ENCODE data around the gene COMTD1.

DNA sequence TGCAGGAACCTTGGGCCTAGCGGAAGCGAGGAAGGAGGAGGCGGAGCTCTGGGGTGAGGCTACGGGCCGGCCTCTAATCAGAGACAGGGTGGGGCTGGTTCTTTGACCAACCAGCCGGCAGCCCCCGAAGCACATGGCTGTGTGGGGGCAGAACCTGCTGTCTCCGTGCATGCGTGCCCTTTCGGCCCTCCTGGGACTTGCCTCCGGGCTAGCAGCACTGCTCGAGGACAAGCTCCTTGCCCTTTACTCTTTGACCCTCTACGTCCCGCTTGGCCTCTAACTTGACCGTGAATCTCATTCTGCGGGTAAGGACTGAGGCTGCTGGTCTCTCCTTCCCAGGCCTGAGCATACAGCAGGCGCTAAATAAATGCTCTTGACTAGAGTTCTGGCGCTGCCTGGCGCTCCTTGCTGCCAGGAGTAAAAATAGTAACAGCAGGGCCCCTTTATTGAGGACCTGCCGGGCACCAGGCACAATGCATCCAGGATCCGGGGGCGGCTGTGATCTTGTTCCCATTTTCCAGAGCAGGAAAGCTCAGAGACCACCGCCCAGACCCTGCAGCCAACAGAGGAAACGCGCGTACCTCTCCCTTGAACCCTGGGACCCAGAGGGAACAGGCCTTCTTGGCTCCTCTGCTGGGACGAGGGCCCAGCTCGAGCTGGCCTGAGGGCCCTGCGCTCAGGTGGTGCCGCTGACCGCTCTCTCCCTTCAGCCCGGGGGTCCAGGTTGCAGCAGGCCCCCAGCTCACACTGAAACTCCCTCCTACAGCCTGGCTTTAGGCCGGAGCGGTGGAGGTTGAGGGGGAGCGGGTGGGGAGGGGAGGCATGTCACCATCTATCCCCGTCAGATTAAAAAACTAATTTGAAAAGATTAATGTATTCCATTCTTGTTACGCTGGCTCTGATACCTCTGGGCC, 2.7 kb upstream of the COMTD1 start:
- no peak for TF ChIP-seq POLR2A (IDR thresholded peaks at IDR 0.05; ENCODE audit: low read depth, low read length)
- TF ChIP-seq CEBPB (IDR thresholded peaks at IDR 0.05; ENCODE audit: low read depth, low read length): no peak
- TF ChIP-seq, protein P1, sequence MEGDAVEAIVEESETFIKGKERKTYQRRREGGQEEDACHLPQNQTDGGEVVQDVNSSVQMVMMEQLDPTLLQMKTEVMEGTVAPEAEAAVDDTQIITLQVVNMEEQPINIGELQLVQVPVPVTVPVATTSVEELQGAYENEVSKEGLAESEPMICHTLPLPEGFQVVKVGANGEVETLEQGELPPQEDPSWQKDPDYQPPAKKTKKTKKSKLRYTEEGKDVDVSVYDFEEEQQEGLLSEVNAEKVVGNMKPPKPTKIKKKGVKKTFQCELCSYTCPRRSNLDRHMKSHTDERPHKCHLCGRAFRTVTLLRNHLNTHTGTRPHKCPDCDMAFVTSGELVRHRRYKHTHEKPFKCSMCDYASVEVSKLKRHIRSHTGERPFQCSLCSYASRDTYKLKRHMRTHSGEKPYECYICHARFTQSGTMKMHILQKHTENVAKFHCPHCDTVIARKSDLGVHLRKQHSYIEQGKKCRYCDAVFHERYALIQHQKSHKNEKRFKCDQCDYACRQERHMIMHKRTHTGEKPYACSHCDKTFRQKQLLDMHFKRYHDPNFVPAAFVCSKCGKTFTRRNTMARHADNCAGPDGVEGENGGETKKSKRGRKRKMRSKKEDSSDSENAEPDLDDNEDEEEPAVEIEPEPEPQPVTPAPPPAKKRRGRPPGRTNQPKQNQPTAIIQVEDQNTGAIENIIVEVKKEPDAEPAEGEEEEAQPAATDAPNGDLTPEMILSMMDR (conservative IDR thresholded peaks at IDR 0.05; ENCODE audit: low read depth, low read length): no peak
- no peak for TF ChIP-seq RFX5 (IDR thresholded peaks at IDR 0.05; ENCODE audit: low read depth, low read length)
- no peak for TF ChIP-seq BHLHE40 (IDR thresholded peaks at IDR 0.05; ENCODE audit: low read depth, low read length)
- TF ChIP-seq MAFK (IDR thresholded peaks at IDR 0.05; ENCODE audit: low read depth, low read length): no peak
- TF ChIP-seq MAZ (IDR thresholded peaks at IDR 0.05; ENCODE audit: borderline replicate concordance, low read depth, low read length): no peak
- TF ChIP-seq, protein P2, sequence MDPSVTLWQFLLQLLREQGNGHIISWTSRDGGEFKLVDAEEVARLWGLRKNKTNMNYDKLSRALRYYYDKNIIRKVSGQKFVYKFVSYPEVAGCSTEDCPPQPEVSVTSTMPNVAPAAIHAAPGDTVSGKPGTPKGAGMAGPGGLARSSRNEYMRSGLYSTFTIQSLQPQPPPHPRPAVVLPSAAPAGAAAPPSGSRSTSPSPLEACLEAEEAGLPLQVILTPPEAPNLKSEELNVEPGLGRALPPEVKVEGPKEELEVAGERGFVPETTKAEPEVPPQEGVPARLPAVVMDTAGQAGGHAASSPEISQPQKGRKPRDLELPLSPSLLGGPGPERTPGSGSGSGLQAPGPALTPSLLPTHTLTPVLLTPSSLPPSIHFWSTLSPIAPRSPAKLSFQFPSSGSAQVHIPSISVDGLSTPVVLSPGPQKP (IDR thresholded peaks at IDR 0.05; ENCODE audit: borderline replicate concordance, low read depth, low read length): no peak
- no peak for TF ChIP-seq MXI1 (IDR thresholded peaks at IDR 0.05; ENCODE audit: borderline replicate concordance, low read depth, low read length)
- TF ChIP-seq SMC3 (IDR thresholded peaks at IDR 0.05; ENCODE audit: low read depth, low read length): no peak
- TF ChIP-seq RCOR1 (IDR thresholded peaks at IDR 0.05; ENCODE audit: insufficient replicate concordance, low read length): no peak

Data from IMR-90 (cell line).